ENCODE measurements around the gene BLM.

Gene BLM

GRCh38 chr15:90836296-90836871 is 119.2 kb downstream of the BLM start:
- DNase-seq (ENCODE audit: low spot score) (no peak), ATAC-seq (ENCODE audit: low read depth) (no peak)
- no peak overlapping the region for H3K4me3 ChIP-seq (ENCODE audit: severe bottlenecking)
- H3K27ac ChIP-seq (ENCODE audit: poor library complexity, severe bottlenecking), result no peak overlapping the region
- H3K9me3 ChIP-seq (ENCODE audit: severe bottlenecking), result no peaks in the 10 kb centered on the region
- no peaks in the 10 kb centered on the region for H3K36me3 ChIP-seq (ENCODE audit: low read depth)
- no peaks in the 10 kb centered on the region for H3K27me3 ChIP-seq (ENCODE audit: insufficient read depth, poor library complexity, severe bottlenecking)
- peaks cover 6% of the 10 kb centered on the region for H3K4me1 ChIP-seq (ENCODE audit: insufficient read depth, poor library complexity, severe bottlenecking)
- TF ChIP-seq, protein P1, sequence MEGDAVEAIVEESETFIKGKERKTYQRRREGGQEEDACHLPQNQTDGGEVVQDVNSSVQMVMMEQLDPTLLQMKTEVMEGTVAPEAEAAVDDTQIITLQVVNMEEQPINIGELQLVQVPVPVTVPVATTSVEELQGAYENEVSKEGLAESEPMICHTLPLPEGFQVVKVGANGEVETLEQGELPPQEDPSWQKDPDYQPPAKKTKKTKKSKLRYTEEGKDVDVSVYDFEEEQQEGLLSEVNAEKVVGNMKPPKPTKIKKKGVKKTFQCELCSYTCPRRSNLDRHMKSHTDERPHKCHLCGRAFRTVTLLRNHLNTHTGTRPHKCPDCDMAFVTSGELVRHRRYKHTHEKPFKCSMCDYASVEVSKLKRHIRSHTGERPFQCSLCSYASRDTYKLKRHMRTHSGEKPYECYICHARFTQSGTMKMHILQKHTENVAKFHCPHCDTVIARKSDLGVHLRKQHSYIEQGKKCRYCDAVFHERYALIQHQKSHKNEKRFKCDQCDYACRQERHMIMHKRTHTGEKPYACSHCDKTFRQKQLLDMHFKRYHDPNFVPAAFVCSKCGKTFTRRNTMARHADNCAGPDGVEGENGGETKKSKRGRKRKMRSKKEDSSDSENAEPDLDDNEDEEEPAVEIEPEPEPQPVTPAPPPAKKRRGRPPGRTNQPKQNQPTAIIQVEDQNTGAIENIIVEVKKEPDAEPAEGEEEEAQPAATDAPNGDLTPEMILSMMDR (IDR thresholded peaks at IDR 0.05; ENCODE audit: poor library complexity, severe bottlenecking), result no peak

DNA sequence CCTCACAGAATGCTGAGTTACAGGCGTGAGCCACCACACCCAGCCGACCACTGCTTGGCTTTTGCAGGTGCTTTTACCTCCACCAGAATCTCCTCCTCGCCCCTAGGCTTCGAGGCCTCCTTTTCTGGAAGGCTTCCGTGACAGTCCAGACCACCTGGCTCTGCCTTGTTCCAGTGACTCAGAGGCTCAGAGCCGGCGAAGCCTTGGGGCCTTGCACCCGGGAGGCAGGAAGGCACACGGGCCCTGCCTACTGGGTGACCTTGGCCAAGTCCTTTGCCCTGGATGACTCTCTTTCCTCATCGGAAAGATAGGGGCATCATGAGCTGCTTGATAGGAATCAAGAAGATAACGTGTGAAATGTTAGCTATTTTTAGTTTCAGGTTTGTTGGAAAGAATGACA is 119.9 kb downstream of the BLM start:
- peaks cover 6% of the 10 kb centered on the region for H3K4me1 ChIP-seq (ENCODE audit: insufficient read depth, poor library complexity, severe bottlenecking)
- DNase-seq (ENCODE audit: low spot score), result no peak
- TF ChIP-seq, protein P1 (IDR thresholded peaks at IDR 0.05; ENCODE audit: poor library complexity, severe bottlenecking), result no peak

DNA sequence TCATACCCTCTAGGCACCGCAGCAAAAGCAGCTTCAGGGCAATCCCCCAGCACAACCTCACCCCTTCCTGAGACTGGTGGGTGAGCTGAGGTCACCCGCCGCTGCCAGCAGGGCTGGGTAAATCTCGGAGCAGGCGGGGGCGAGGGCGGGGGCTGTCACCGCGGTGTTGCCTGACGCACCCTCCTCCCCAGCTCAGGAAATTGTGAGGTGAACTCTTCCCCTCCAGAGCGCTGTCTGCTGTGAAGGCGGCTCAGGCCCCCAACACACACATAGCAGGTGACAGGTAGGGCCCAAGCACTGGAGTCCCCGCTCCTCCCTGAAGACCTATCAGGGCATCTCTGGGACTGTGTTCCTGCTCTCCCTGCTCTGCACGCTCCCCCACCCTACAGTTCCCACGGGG is 121.0 kb downstream of the BLM start:
- peaks cover 6% of the 10 kb centered on the region for H3K4me1 ChIP-seq (ENCODE audit: insufficient read depth, poor library complexity, severe bottlenecking)
- no peaks in the 10 kb centered on the region for H3K9me3 ChIP-seq (ENCODE audit: severe bottlenecking)

More for the DNA sequence above, 119.9 kb downstream of the BLM start:
- no peaks in the 10 kb centered on the region for H3K36me3 ChIP-seq (ENCODE audit: low read depth)
- H3K27ac ChIP-seq (ENCODE audit: poor library complexity, severe bottlenecking), result no peak overlapping the region
- H3K27me3 ChIP-seq (ENCODE audit: insufficient read depth, poor library complexity, severe bottlenecking), result no peaks in the 10 kb centered on the region
- H3K4me3 ChIP-seq (ENCODE audit: severe bottlenecking), result no peak overlapping the region
- no peaks in the 10 kb centered on the region for H3K9me3 ChIP-seq (ENCODE audit: severe bottlenecking)
- no peak for ATAC-seq (ENCODE audit: low read depth)

DNA sequence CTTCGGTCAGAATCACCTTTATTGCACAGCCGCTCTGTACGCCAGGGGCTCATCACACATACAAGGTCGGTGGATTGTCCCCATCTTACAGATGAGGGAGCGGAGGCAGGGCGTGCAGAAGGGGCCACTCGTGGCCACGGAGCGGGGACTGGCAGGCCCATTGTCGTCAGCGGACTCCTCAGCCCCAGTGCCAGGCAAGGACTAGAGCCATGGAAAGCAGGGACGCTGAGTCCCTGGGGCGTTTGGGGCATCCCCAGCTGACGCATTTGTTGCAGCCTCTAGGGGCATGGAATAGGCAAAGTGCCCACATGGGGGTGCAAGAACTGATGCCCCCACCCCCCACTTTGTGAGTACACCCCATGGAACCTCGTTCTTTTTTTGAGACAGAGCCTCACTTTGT is 121.4 kb downstream of the BLM start:
- H3K36me3 ChIP-seq (ENCODE audit: low read depth), result no peaks in the 10 kb centered on the region
- DNase-seq (ENCODE audit: low spot score), result no peak
- no peaks in the 10 kb centered on the region for H3K27me3 ChIP-seq (ENCODE audit: insufficient read depth, poor library complexity, severe bottlenecking)
- ATAC-seq (ENCODE audit: low read depth), result no peak
- TF ChIP-seq, protein P1 (IDR thresholded peaks at IDR 0.05; ENCODE audit: poor library complexity, severe bottlenecking), result no peak
- peaks cover 6% of the 10 kb centered on the region for H3K4me1 ChIP-seq (ENCODE audit: insufficient read depth, poor library complexity, severe bottlenecking)
- no peak overlapping the region for H3K27ac ChIP-seq (ENCODE audit: poor library complexity, severe bottlenecking)
- no peaks in the 10 kb centered on the region for H3K9me3 ChIP-seq (ENCODE audit: severe bottlenecking)
- H3K4me3 ChIP-seq (ENCODE audit: severe bottlenecking), result no peak overlapping the region

More for the DNA sequence above, 121.0 kb downstream of the BLM start:
- Histone ChIP-seq H3K36me3 (ENCODE audit: low read depth) (no peaks in the 10 kb centered on the region), H3K4me3 (ENCODE audit: severe bottlenecking) (no peak overlapping the region), H3K27me3 (ENCODE audit: insufficient read depth, poor library complexity, severe bottlenecking) (no peaks in the 10 kb centered on the region), H3K27ac (ENCODE audit: poor library complexity, severe bottlenecking) (no peak overlapping the region)
- no peak for DNase-seq (ENCODE audit: low spot score)
- TF ChIP-seq, protein P1 (IDR thresholded peaks at IDR 0.05; ENCODE audit: poor library complexity, severe bottlenecking), result no peak
- ATAC-seq (ENCODE audit: low read depth), result no peak
